CD8-positive, alpha-beta memory T cell (primary cell): ENCODE results near the gene TNMD. TPM values are rescaled to one million over a fixed set of nuclear protein-coding genes. Genes with fewer than 3 reads are reported as not detected.

ENCODE experiments used
- CTCF ChIA-PET: fragments of 350-600 bp; sonication (Branson Sonifier 250); formaldehyde crosslinking; loops from one replicate; lab custom pipeline; 2021; ENCODE audit warnings: antibody characterized with exemption; lab: Charles Lee
- POLR2A ChIA-PET: fragments of 350-600 bp; sonication (Branson Sonifier 250); formaldehyde crosslinking; loops from one replicate; lab custom pipeline; 2021; ENCODE audit warnings: antibody characterized with exemption; lab: Charles Lee
- DNase-seq, 5 donors: peaks; one replicate each; pipeline versions ENCODE4 v3.0.0 to v3.0.0-alpha.2; 2020 to 2022; ENCODE audit warnings: mixed read lengths in 1 of 5
- H3K27ac ChIP-seq: one replicate; pipeline ENCODE4 v1.7.0; 2013; ENCODE audit warnings: low read depth, mild to moderate bottlenecking, low read length, moderate library complexity
- H3K27me3 ChIP-seq: 2 replicates; pipeline ENCODE4 v1.7.0; 2013; ENCODE audit warnings: low read length, mild to moderate bottlenecking; ENCODE audit not compliant: insufficient read depth, poor library complexity, severe bottlenecking
- H3K36me3 ChIP-seq: 2 replicates; pipeline ENCODE4 v1.7.0; 2013; ENCODE audit warnings: mild to moderate bottlenecking, low read length, moderate library complexity; ENCODE audit not compliant: insufficient read depth
- H3K4me1 ChIP-seq: 2 replicates; pipeline ENCODE4 v1.7.0; 2013; ENCODE audit warnings: mild to moderate bottlenecking, low read length, moderate library complexity; ENCODE audit not compliant: insufficient read depth
- H3K4me3 ChIP-seq: 2 replicates; pipeline ENCODE4 v1.7.0; 2013; ENCODE audit warnings: mild to moderate bottlenecking, low read length
- H3K9me3 ChIP-seq: 2 replicates; pipeline ENCODE4 v1.7.0; 2013; ENCODE audit warnings: mild to moderate bottlenecking, low read length
- H3K27ac Mint-ChIP-seq, 8 donors: one replicate each; pipeline ENCODE4 v1.8.0; 2020 to 2021; ENCODE audit warnings: mixed read lengths in 8 of 8, mild to moderate bottlenecking in 6 of 8, inconsistent platforms in 3 of 8, moderate library complexity in 3 of 8
- H3K27me3 Mint-ChIP-seq, 2 donors: one replicate each; pipeline ENCODE4 v1.8.0; 2020 to 2021; ENCODE audit warnings: mixed read lengths in 2 of 2, mild to moderate bottlenecking in 1 of 2, moderate library complexity in 1 of 2
- H3K36me3 Mint-ChIP-seq, 3 donors: one replicate each; pipeline ENCODE4 v1.8.0; 2020 to 2021; ENCODE audit warnings: mixed read lengths in 3 of 3, inconsistent platforms in 1 of 3, mild to moderate bottlenecking in 1 of 3
- H3K4me1 Mint-ChIP-seq, 3 donors: one replicate each; pipeline ENCODE4 v1.8.0; 2020 to 2021; ENCODE audit warnings: mixed read lengths in 3 of 3, inconsistent platforms in 1 of 3, mild to moderate bottlenecking in 1 of 3
- H3K4me3 Mint-ChIP-seq, 7 donors: one replicate each; pipeline ENCODE4 v1.8.0; 2020 to 2021; ENCODE audit warnings: mixed read lengths in 7 of 7, mild to moderate bottlenecking in 6 of 7, moderate library complexity in 4 of 7, inconsistent platforms in 2 of 7
- H3K9me3 Mint-ChIP-seq, 5 donors: one replicate each; pipeline ENCODE4 v1.8.0; 2020 to 2022; ENCODE audit warnings: mixed read lengths in 5 of 5, mild to moderate bottlenecking in 3 of 5, moderate library complexity in 2 of 5, inconsistent platforms in 1 of 5
- polyA plus RNA-seq: library from polyadenylated mRNA; unstranded; fragments of 300-500 nt; fragmentation: Illumina TruSeq; gene quantifications from one replicate; pipeline ENCODE4 v1.2.3, GENCODE V29; 2021
- total RNA-seq, 2 experiments: library from RNA; stranded (reverse); gene quantifications; one replicate each; pipeline ENCODE4 v1.2.3, GENCODE V29; 2021

TNMD gene
- total and polyA plus RNA-seq, 3 experiments from 2014 or later = not detected

DNA sequence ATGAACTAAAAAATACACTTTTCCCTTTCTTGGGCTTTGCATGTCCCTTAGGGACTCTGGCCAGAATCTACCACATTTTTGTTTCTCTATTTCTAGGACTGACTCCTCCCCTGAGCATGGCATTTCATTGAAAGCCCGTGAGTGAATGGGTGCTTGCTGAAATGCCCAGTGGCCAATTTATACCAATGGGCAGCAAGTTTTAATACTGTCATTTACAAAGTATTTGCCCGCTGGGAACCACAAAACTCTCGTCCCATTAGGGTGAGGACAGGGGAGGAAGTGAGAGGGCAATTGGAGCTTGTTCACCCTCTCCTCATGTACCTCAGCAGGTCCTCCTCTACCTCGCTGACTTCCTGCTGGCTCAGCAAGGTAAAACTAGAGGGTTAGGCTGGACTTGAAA is 60.4 kb downstream of the TNMD start:
- Mint-ChIP-seq H3K27ac (no peak overlapping the region), H3K27me3 (peaks cover 15 to 26% of the 10 kb centered on the region in 2 donors), H3K4me1 (no peaks in the 10 kb centered on the region), H3K36me3 (peaks cover 0 to 2% (median 0%) of the 10 kb centered on the region in 3 donors), H3K4me3 (no peak overlapping the region), H3K9me3 (no peaks in the 10 kb centered on the region)
- H3K9me3 ChIP-seq = no peaks in the 10 kb centered on the region
- no peak overlapping the region for H3K27ac ChIP-seq
- no peaks in the 10 kb centered on the region for H3K27me3 ChIP-seq
- no peak overlapping the region for H3K4me3 ChIP-seq
- H3K4me1 ChIP-seq = no peaks in the 10 kb centered on the region
- ChIA-PET POLR2A (no interaction called here), CTCF (no interaction called here)
- DNase-seq = no peak
- H3K36me3 ChIP-seq = no peaks in the 10 kb centered on the region

DNA sequence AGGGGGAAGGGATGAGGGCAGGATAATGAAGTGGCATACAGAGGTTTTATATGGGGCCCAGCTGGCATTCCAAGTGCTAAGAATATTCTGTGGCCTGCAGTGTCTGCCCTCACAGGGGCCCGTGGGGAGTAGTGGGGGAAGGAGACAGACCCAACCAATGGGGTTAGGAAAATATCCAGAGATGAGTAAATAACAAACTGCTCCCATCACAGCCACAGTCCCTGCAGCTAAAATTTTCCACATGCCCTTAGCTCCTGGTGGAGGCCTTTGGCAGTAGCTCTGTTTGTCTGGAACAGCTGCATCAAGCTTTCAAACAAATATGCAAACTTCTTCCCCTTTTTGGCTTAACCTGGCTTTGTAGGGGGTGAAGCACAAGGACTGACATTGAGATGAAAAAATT is 62.4 kb downstream of the TNMD start:
- Mint-ChIP-seq H3K4me3 (no peak overlapping the region), H3K36me3 (peaks cover 0 to 2% (median 0%) of the 10 kb centered on the region in 3 donors), H3K27ac (no peak overlapping the region), H3K9me3 (no peaks in the 10 kb centered on the region), H3K27me3 (peaks cover 15 to 20% of the 10 kb centered on the region in 2 donors), H3K4me1 (no peaks in the 10 kb centered on the region)
- no peaks in the 10 kb centered on the region for H3K9me3 ChIP-seq
- DNase-seq = no peak
- ChIA-PET POLR2A (no interaction called here), CTCF (no interaction called here)
- H3K27me3 ChIP-seq = no peaks in the 10 kb centered on the region
- no peak overlapping the region for H3K27ac ChIP-seq
- H3K4me3 ChIP-seq = no peak overlapping the region
- H3K36me3 ChIP-seq = no peaks in the 10 kb centered on the region
- no peaks in the 10 kb centered on the region for H3K4me1 ChIP-seq

DNA sequence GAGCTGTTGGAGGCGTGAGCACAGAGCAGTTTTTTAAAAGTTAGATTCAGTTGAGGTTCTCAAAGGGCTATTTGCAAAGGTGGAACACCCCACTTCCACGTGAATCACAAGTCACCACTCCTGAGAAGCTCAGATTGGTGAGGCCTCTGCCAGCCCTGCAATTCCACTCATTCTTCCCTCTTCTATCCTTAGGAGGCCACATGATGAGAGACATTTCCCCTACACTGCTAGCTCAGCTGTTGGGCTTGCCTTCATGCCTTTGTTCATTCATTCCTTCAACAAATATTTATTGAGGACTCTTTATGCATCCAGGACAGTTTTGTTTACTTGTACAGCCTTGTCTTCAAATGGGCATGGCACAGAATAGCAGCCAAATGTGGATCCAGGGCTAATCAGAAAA is 63.0 kb downstream of the TNMD start:
- peaks cover 0 to 2% (median 0%) of the 10 kb centered on the region in 3 donors for H3K36me3 Mint-ChIP-seq
- ChIA-PET CTCF (no interaction called here), POLR2A (no interaction called here)
- H3K4me3 Mint-ChIP-seq = no peak overlapping the region
- H3K4me1 ChIP-seq = no peaks in the 10 kb centered on the region
- DNase-seq = no peak
- no peaks in the 10 kb centered on the region for H3K36me3 ChIP-seq
- no peaks in the 10 kb centered on the region for H3K9me3 ChIP-seq
- H3K27me3 Mint-ChIP-seq = peaks cover 11 to 13% of the 10 kb centered on the region in 2 donors
- H3K27me3 ChIP-seq = no peaks in the 10 kb centered on the region
- no peak overlapping the region for H3K27ac Mint-ChIP-seq
- H3K9me3 Mint-ChIP-seq = no peaks in the 10 kb centered on the region
- H3K4me3 ChIP-seq = no peak overlapping the region
- H3K27ac ChIP-seq = no peak overlapping the region
- H3K4me1 Mint-ChIP-seq = no peaks in the 10 kb centered on the region

DNA sequence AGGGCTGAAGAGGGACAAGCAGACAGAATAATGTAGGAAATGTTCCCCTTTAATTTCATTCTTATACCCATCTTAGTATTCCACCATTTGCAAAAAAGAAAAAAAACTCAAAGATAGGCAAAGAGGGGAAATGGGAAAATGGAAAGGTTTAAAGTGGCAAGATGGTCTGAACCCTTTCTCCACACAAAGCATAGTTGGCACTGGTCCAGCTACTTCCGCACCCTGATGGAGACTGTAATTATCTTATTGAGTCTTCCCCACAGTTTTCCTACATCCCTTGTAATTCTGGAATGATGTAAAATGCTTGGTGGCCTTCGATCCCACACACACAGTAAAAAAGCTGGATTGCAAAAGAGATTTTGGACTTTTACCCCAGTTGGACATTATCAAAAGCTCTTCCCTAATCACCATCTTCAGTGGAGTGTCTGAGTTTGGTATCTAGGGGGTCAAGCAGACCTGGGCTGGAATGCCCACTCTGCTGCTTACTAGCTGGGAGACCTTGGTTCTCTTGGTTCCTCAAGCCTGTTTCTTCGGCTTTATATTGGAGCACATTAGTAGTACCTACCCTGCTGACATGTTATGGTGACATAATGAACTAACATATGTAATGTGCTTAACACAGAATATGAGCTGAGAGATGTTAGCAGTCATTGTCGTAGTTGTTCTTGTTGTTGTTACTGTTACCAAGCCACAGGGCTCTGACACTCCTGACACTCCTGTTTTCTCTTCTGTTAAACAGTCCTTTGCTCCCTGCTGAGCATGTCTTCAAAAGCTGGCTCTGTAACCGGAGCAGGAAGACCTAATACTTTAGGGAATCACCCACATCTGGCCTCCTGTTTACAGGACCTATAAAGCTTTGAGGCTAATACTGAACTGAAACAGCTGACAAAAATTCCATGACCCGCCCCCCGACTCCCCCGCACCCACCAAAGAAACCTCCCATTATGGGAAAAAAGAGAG is 64.0 kb downstream of the TNMD start:
- Mint-ChIP-seq H3K27ac (no peak overlapping the region), H3K4me1 (no peaks in the 10 kb centered on the region), H3K27me3 (peaks cover 11 to 13% of the 10 kb centered on the region in 2 donors), H3K4me3 (no peak overlapping the region), H3K9me3 (no peaks in the 10 kb centered on the region), H3K36me3 (peaks cover 0 to 2% (median 0%) of the 10 kb centered on the region in 3 donors)
- no peaks in the 10 kb centered on the region for H3K4me1 ChIP-seq
- H3K27ac ChIP-seq = no peak overlapping the region
- no peak for DNase-seq
- ChIA-PET POLR2A (no interaction called here), CTCF (no interaction called here)
- no peaks in the 10 kb centered on the region for H3K36me3 ChIP-seq
- no peaks in the 10 kb centered on the region for H3K9me3 ChIP-seq
- no peak overlapping the region for H3K4me3 ChIP-seq
- H3K27me3 ChIP-seq = no peaks in the 10 kb centered on the region

Other genes starting within 250 kb of the TNMD start
- not detected for gene PCDH19, start 174.7 kb upstream of the TNMD start, total RNA-seq
- gene PCDH19, start 174.7 kb upstream of the TNMD start, polyA plus RNA-seq = not detected
- under 1 TPM; 0.07 to 0.33 TPM for gene TSPAN6, start 51.9 kb downstream of the TNMD start, total RNA-seq
- 1.9 TPM for gene TSPAN6, start 51.9 kb downstream of the TNMD start, polyA plus RNA-seq
- gene SRPX2, start 59.3 kb downstream of the TNMD start, total RNA-seq = not detected
- not detected for gene SRPX2, start 59.3 kb downstream of the TNMD start, polyA plus RNA-seq
- gene SYTL4, start 147.2 kb downstream of the TNMD start, total RNA-seq = not detected
- not detected for gene SYTL4, start 147.2 kb downstream of the TNMD start, polyA plus RNA-seq
- 10 to 100 TPM; 55.6 to 59.5 TPM for gene CSTF2, start 235.5 kb downstream of the TNMD start, total RNA-seq
- gene CSTF2, start 235.5 kb downstream of the TNMD start, polyA plus RNA-seq = 13.5 TPM